DMS153 treated with DMSO at 0.1 percent for 48 hours (cell line): ENCODE data around the gene TMEM109.

ENCODE experiments used
- DNase-seq: peaks from one replicate; lab custom pipeline; 2025; ENCODE audit not compliant: unreplicated experiment; lab: John Stamatoyannopoulos, UW

TMEM109 gene

GRCh38 chr11:60964801-60965200, 50.8 kb downstream of the TMEM109 start:
- DNase-seq = no peak

- no peak for DNase-seq
Measured at GRCh38 chr11:60966890-60967289, 52.9 kb downstream of the TMEM109 start.

GRCh38 chr11:60968223-60968622, 54.3 kb downstream of the TMEM109 start:
- no peak for DNase-seq

- no peak for DNase-seq
Measured at GRCh38 chr11:60970369-60970774, 56.4 kb downstream of the TMEM109 start.

GRCh38 chr11:60970890-60971289, 56.9 kb downstream of the TMEM109 start:
- no peak for DNase-seq

GRCh38 chr11:60971520-60971919, 57.6 kb downstream of the TMEM109 start, which contains the start of gene CD6:
Gene CD6, plus strand, starts transcription at chr11:60971680. Its CDS starts 186 bp downstream, at chr11:60971866.
- DNase-seq = no peak

- no peak for DNase-seq
Measured at GRCh38 chr11:60972182-60973030, 58.4 kb downstream of the TMEM109 start.
